HL-60 (cell line): Measurements from ENCODE around the gene ETFBKMT.

ENCODE experiments used
- DNase-seq, 2 experiments: peaks; one replicate each; pipeline ENCODE4 v3.0.0-alpha.2; 2010 to 2020; ENCODE audit warnings: low read depth in 1 of 2, low spot score in 1 of 2
- H3K27ac ChIP-seq: fragments of 250-450 bp; sonication (Bioruptor Pico); replicated peaks from 2 replicates; pipeline ENCODE4 v1.5.1; 2020; ENCODE audit warnings: mild to moderate bottlenecking, moderate library complexity
- H3K27me3 ChIP-seq: fragments of 250-450 bp; sonication (Bioruptor Pico); 2 replicates; pipeline ENCODE4 v1.5.1; 2021; ENCODE audit warnings: mild to moderate bottlenecking, moderate library complexity; ENCODE audit not compliant: insufficient read depth, poor library complexity, severe bottlenecking
- H3K4me3 ChIP-seq: replicated peaks from 2 replicates; pipeline ENCODE4 v1.5.1; 2011; ENCODE audit warnings: mild to moderate bottlenecking, control low read depth, low read length; ENCODE audit not compliant: insufficient read depth
- GABPA ChIP-seq: IDR thresholded peaks from 2 replicates; pipeline ENCODE4 v1.6.1; 2012; ENCODE audit warnings: low read depth
- POLR2AphosphoS5 ChIP-seq: IDR thresholded peaks from 2 replicates; pipeline ENCODE4 v1.6.1; 2012; ENCODE audit warnings: low read depth
- REST ChIP-seq: IDR thresholded peaks from 2 replicates; pipeline ENCODE4 v1.6.1; 2012; ENCODE audit warnings: low read depth; ENCODE audit not compliant: insufficient replicate concordance
- SPI1 ChIP-seq: IDR thresholded peaks from 2 replicates; pipeline ENCODE4 v1.6.1; 2012; ENCODE audit warnings: low read depth, mild to moderate bottlenecking, borderline replicate concordance
- long read RNA-seq: library from polyadenylated mRNA; unstranded; transcript quantifications from one replicate; pipeline ENCODE4 v2.0.0, GENCODE V29; 2020
- TF ChIP-seq, protein P1 (sequence below): IDR thresholded peaks from one replicate; pipeline ENCODE4 v1.5.1; 2011; ENCODE audit warnings: low read length, control low read depth, inconsistent platforms; ENCODE audit not compliant: insufficient read depth

ETFBKMT gene, protein sequence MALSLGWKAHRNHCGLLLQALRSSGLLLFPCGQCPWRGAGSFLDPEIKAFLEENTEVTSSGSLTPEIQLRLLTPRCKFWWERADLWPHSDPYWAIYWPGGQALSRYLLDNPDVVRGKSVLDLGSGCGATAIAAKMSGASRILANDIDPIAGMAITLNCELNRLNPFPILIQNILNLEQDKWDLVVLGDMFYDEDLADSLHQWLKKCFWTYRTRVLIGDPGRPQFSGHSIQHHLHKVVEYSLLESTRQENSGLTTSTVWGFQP
- long read RNA-seq, full-length matches to known transcripts = 1 of 2 reads
- long read RNA-seq, partial matches to known transcripts = 0 of 2 reads
- long read RNA-seq, other reads (novel, unspliced or antisense) = 1 of 2 reads

GRCh38 chr12:31659087-31659942 is at the start of gene ETFBKMT:
ETFBKMT (plus strand) TSS chr12:31659688; CDS start chr12:31661954, 2,266 bp downstream.
- DNase-seq = peak; percentile 89 to 98
- peak within 1 kb of the TSS; percentile 88 for H3K4me3 ChIP-seq
- no peaks in the 10 kb centered on the region for H3K27me3 ChIP-seq
- TF ChIP-seq SPI1 = no peak
- peak; percentile 23 for TF ChIP-seq REST
- TF ChIP-seq, protein P1, sequence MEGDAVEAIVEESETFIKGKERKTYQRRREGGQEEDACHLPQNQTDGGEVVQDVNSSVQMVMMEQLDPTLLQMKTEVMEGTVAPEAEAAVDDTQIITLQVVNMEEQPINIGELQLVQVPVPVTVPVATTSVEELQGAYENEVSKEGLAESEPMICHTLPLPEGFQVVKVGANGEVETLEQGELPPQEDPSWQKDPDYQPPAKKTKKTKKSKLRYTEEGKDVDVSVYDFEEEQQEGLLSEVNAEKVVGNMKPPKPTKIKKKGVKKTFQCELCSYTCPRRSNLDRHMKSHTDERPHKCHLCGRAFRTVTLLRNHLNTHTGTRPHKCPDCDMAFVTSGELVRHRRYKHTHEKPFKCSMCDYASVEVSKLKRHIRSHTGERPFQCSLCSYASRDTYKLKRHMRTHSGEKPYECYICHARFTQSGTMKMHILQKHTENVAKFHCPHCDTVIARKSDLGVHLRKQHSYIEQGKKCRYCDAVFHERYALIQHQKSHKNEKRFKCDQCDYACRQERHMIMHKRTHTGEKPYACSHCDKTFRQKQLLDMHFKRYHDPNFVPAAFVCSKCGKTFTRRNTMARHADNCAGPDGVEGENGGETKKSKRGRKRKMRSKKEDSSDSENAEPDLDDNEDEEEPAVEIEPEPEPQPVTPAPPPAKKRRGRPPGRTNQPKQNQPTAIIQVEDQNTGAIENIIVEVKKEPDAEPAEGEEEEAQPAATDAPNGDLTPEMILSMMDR = no peak
- TF ChIP-seq POLR2AphosphoS5 = peak; percentile 61; the same call in 1 of the 2 replicates
- TF ChIP-seq GABPA = peak; percentile 47; the same call in 1 of the 2 replicates
- peak within 1 kb of the TSS; percentile 78 for H3K27ac ChIP-seq

- H3K27me3 ChIP-seq = no peaks in the 10 kb centered on the region
- no peak for TF ChIP-seq REST
- no peak for TF ChIP-seq POLR2AphosphoS5
- no peak for TF ChIP-seq SPI1
- TF ChIP-seq, protein P1 = no peak
- TF ChIP-seq GABPA = no peak
- DNase-seq = no peak
- H3K27ac ChIP-seq = no peak overlapping the region
- no peak overlapping the region for H3K4me3 ChIP-seq
Observed at GRCh38 chr12:31612819-31613218, 46.7 kb upstream of the ETFBKMT start.

DNA sequence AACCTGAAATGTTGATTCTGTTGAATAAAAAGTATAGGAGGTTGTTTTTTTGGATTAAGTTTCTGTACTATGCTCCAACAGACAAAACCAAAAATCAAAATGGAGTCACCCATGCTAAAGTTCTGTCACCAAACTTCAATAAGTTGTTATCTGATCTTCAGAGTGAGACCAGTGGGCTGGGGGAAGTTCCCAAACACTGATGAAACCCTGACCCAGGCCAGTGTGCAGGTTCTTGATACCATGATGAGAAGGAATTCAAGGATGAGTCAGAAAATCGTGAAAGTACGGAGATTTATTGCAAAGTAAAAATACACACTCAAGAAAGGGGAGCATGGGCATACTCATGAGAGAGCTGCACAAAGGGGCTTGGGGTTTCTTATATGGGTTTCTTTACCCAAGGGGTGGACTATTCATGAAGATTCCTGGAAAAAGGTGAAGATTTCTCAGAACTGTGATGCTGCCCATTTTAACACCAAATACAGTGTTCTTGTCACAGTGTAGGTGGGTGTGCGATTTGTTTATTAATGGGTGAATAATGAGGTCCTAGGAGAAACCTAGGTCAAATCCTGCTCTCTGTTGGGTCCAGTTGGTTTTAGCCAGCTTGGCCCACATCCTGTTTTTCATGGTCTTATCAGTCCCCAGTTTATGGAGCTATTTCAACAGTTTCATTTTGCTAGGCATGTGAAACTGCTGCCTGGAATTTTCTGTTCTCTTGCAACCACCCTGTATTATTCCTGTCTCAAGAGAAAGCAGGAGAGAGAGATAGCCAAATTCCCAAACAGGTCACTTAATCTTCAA is 41.1 kb upstream of the ETFBKMT start:
- TF ChIP-seq, protein P1 = no peak
- TF ChIP-seq REST (no peak), SPI1 (no peak), POLR2AphosphoS5 (no peak), GABPA (no peak)
- Histone ChIP-seq H3K27me3 (no peaks in the 10 kb centered on the region), H3K4me3 (no peak overlapping the region), H3K27ac (no peak overlapping the region)
- no peak for DNase-seq
